NCI-H2081 (cell line): ENCODE data around the gene DLGAP3.
"Not testable (repeated sequence)": the region's sequence is repeated elsewhere in the genome, so short reads cannot be mapped to it uniquely, and the experiment has no call there.

ENCODE experiments used
- DNase-seq, 2 experiments: peaks; one replicate each; lab custom pipeline; 2025; lab: John Stamatoyannopoulos, UW

The DLGAP3 gene

DNA sequence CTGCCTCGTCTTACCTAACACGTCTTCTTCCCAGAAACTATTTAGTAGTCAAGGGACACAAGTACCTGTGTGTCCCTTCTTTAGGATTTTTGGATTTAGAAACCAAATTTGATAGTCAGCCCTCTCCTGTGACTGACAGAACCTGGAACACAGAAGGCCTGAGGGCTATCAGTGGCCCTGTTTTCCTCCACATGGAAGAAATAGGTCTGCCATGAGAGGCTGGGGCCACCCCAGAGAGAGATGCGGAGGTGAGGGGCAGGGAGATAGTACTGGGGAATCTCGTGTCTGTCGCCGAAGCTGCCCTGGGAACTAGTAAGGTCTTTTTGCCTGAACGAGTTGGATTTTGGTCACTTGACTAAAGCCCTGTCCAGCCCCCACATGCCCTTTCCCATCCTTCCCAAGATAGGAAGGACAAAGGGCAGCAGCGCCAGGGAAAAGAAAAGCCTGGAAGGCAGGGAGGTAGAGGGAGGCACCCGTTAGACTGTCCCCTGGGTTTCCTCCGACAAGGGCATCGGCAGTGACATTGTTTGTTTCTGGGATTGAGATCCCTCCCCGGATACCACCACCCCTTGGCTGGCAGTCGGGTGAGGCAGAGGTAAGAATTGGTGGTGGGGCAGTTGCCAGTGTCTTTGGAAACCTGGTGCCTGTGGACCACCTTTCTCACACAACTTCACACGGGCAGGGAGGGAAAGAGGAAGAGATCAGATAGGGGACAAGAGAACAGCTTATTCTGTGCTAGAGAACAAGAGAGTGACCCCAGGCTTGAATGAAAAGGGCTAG, 89.7 kb downstream of the DLGAP3 start:
- no peak for DNase-seq

GRCh38 chr1:34833711-34834110, 95.7 kb downstream of the DLGAP3 start:
- no peak for DNase-seq

- no peak for DNase-seq
These were observed 97.7 kb downstream of the DLGAP3 start for GRCh38 chr1:34831721-34832246.

GRCh38 chr1:34829250-34829649, 100.2 kb downstream of the DLGAP3 start:
- DNase-seq: no peak

- DNase-seq: no peak
These were observed 100.8 kb downstream of the DLGAP3 start for GRCh38 chr1:34828611-34829010.

- DNase-seq: no peak
These were observed 102.0 kb downstream of the DLGAP3 start for GRCh38 chr1:34827341-34827941.

- no peak for DNase-seq
These were observed 103.9 kb downstream of the DLGAP3 start for GRCh38 chr1:34825455-34826091.

DNA sequence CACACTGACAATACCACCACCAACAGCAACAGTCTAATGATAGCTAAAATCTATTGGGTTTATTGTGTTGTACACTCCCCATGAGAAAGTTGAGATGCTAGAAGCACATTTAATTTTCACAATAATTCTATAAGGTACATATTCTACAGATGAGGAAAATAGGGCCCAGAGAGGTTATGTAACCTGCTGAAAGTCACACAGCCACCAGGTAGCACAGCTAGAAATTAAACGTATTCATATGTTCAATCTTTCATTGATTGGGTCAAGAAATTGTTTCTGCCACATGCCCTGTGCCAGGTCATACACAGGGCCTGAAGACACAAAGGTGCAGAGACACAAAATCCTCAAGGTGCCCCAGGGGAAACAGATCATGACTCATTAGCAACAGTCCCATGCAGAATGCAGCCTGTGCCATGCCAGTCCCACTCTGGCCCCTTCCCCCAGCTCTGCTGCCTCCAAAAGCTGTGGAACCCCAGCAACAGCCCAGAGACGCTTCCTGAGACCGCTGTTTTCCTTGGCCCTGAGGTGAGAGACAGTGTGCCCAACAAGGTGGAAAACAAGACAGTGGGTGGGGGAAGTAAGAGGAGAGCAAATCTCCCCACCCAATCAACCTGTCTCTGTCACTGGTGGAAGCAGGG, 104.5 kb downstream of the DLGAP3 start:
- DNase-seq: no peak

- DNase-seq: no peak
These were observed 107.2 kb downstream of the DLGAP3 start for GRCh38 chr1:34822202-34822601.

GRCh38 chr1:34818862-34819261, 110.6 kb downstream of the DLGAP3 start:
- not testable (repeated sequence) for DNase-seq

- no peak for DNase-seq
These were observed 112.7 kb downstream of the DLGAP3 start for GRCh38 chr1:34816778-34817177.

- no peak for DNase-seq
These were observed 113.1 kb downstream of the DLGAP3 start for GRCh38 chr1:34816332-34816731.
